Testis (tissue), 2 donors: Measurements from ENCODE around the gene RPL31.

Experiments
- CTCF ChIP-seq, 3 experiments: fragments of 450-650 bp in 2 of 3; fragments of 200-600 bp in 1 of 3; sonication (generic) in 1 of 3; IDR thresholded peaks; one replicate each; pipeline ENCODE4 v1.5.1; 2016 to 2019; ENCODE audit warnings: antibody characterized with exemption in 3 of 3, mild to moderate bottlenecking in 2 of 3, moderate library complexity in 1 of 3
- POLR2A ChIP-seq: fragments of 450-650 bp; IDR thresholded peaks from one replicate; pipeline ENCODE4 v1.6.1; 2017; ENCODE audit warnings: antibody characterized with exemption, mild to moderate bottlenecking, moderate library complexity

- no peak for TF ChIP-seq POLR2A
- no peak for TF ChIP-seq CTCF (IDR thresholded peaks at IDR 0.05)
Observed at GRCh38 chr2:100998235-100998573, 3.9 kb upstream of the RPL31 start.
